H1 (cell line): ENCODE measurements around the gene SLC52A1. TPM values are rescaled to one million over a fixed set of nuclear protein-coding genes. Genes with fewer than 3 reads are reported as not detected.

Source experiments
- CTCF ChIA-PET: fragments of 300-600 bp; sonication (Branson Sonifier 250); formaldehyde crosslinking; loops from one replicate; lab custom pipeline; 2021; ENCODE audit not compliant: partially characterized antibody; lab: Charles Lee
- POLR2A ChIA-PET: fragments of 300-600 bp; sonication (Branson Sonifier 250); formaldehyde crosslinking; loops from one replicate; lab custom pipeline; 2021; ENCODE audit warnings: inconsistent platforms; ENCODE audit not compliant: partially characterized antibody; lab: Charles Lee
- DNase-seq, 2 experiments: peaks; one replicate each; pipeline versions ENCODE4 v3.0.0 to v3.0.0-alpha.2; 2010 to 2022; ENCODE audit warnings: low spot score in 2 of 2, low read depth in 1 of 2, mixed read lengths in 1 of 2
- FAIRE-seq: peaks from 2 replicates; lab custom pipeline; 2011; peaks lifted over from hg19 to GRCh38; lab: Jason Lieb, UNC
- H2AFZ ChIP-seq: 2 replicates; pipeline ENCODE4 v1.8.1; 2012; ENCODE audit warnings: low read length, inconsistent platforms
- H2AK5ac ChIP-seq: 2 replicates; pipeline ENCODE4 v1.6.1; 2013; ENCODE audit warnings: low read depth, low read length
- H2BK120ac ChIP-seq: replicated peaks from 2 replicates; pipeline ENCODE3; 2013; ENCODE audit warnings: low read depth, low read length, inconsistent platforms
- H2BK12ac ChIP-seq: 2 replicates; pipeline ENCODE4 v1.6.1; 2013; ENCODE audit warnings: low read depth, low read length
- H2BK15ac ChIP-seq: 2 replicates; pipeline ENCODE4 v1.6.1; 2013; ENCODE audit warnings: low read length
- H2BK20ac ChIP-seq: 2 replicates; pipeline ENCODE4 v1.6.1; 2013; ENCODE audit warnings: low read length
- H2BK5ac ChIP-seq: 2 replicates; pipeline ENCODE4 v1.6.1; 2013; ENCODE audit warnings: low read depth, low read length
- H3K14ac ChIP-seq: 2 replicates; pipeline ENCODE4 v1.6.1; 2013; ENCODE audit warnings: inconsistent platforms; ENCODE audit not compliant: insufficient read length
- H3K18ac ChIP-seq: 2 replicates; pipeline ENCODE4 v1.6.1; 2013; ENCODE audit warnings: low read length; ENCODE audit errors: extremely low read depth
- H3K23ac ChIP-seq: 2 replicates; pipeline ENCODE4 v1.6.1; 2013; ENCODE audit warnings: inconsistent platforms; ENCODE audit not compliant: insufficient read length
- H3K23me2 ChIP-seq: 2 replicates; pipeline ENCODE4 v1.6.1; 2013; ENCODE audit warnings: low read depth, low read length
- H3K27ac ChIP-seq: 2 replicates; pipeline ENCODE4 v1.6.1; 2011; ENCODE audit warnings: low read depth, low read length, inconsistent platforms
- H3K27me3 ChIP-seq, 4 experiments: replicated peaks in 1 of 4; 1 replicate in 1 of 4; 2 replicates in 3 of 4; pipeline versions ENCODE4 v1.6.1 to v1.8.1; 2011 to 2013; ENCODE audit warnings: low read length in 3 of 4, mild to moderate bottlenecking in 3 of 4, inconsistent platforms in 2 of 4, mixed read lengths in 2 of 4, moderate library complexity in 1 of 4; ENCODE audit not compliant: control insufficient read depth in 3 of 4, insufficient read depth in 3 of 4; ENCODE audit errors: extremely low read depth in 1 of 4
- H3K36me3 ChIP-seq, 4 experiments: 2 replicates each; pipeline versions ENCODE4 v1.6.1 to v1.8.1; 2011 to 2013; ENCODE audit warnings: mild to moderate bottlenecking in 4 of 4, low read length in 3 of 4, moderate library complexity in 2 of 4, control low read depth in 1 of 4, inconsistent platforms in 1 of 4; ENCODE audit not compliant: insufficient read depth in 4 of 4, control insufficient read depth in 2 of 4
- H3K4ac ChIP-seq: replicated peaks from 2 replicates; pipeline ENCODE3; 2013; ENCODE audit warnings: low read length, low read depth, mixed read lengths, inconsistent platforms; ENCODE audit not compliant: insufficient read length
- H3K4me1 ChIP-seq, 4 experiments: replicated peaks in 1 of 4; 1 replicate in 1 of 4; 2 replicates in 3 of 4; pipeline versions ENCODE4 v1.6.1 to v1.8.1; 2011 to 2013; ENCODE audit warnings: low read length in 3 of 4, inconsistent platforms in 2 of 4, mixed read lengths in 1 of 4; ENCODE audit not compliant: insufficient read depth in 4 of 4, control insufficient read depth in 3 of 4
- H3K4me2 ChIP-seq, 2 experiments: 2 replicates each; pipeline versions ENCODE4 v1.6.1 to v1.8.1; 2011 to 2013; ENCODE audit warnings: low read depth in 2 of 2, low read length in 2 of 2, control low read depth in 1 of 2, inconsistent platforms in 1 of 2, mild to moderate bottlenecking in 1 of 2; ENCODE audit not compliant: insufficient read depth in 1 of 2
- H3K4me3 ChIP-seq, 4 experiments: fragments of 200-600, 300-600 bp in 1 of 4; sonication (generic), shearing (Covaris generic), sonication (Bioruptor Twin) in 1 of 4; 2 replicates each; pipeline versions ENCODE4 v1.5.1 to v1.8.1; 2011 to 2016; ENCODE audit warnings: low read length in 4 of 4, low read depth in 3 of 4, control low read depth in 2 of 4, inconsistent platforms in 2 of 4, mild to moderate bottlenecking in 2 of 4, mixed read lengths in 1 of 4, moderate library complexity in 1 of 4; ENCODE audit not compliant: insufficient read depth in 2 of 4; ENCODE audit errors: extremely low read depth in 1 of 4
- H3K56ac ChIP-seq: replicated peaks from 2 replicates; pipeline ENCODE3; 2013; ENCODE audit warnings: low read depth, mild to moderate bottlenecking, mixed read lengths, low read length, inconsistent platforms; ENCODE audit not compliant: insufficient read length
- H3K79me1 ChIP-seq: 2 replicates; pipeline ENCODE4 v1.6.1; 2013; ENCODE audit warnings: low read depth, low read length, control low read depth
- H3K79me2 ChIP-seq, 2 experiments: 2 replicates each; pipeline versions ENCODE4 v1.6.1 to v1.8.1; 2012 to 2013; ENCODE audit warnings: low read length in 2 of 2, mild to moderate bottlenecking in 2 of 2, inconsistent platforms in 1 of 2; ENCODE audit not compliant: insufficient read depth in 2 of 2, control insufficient read depth in 1 of 2
- H3K9ac ChIP-seq, 4 experiments: replicated peaks in 1 of 4; 1 replicate in 1 of 4; 2 replicates in 3 of 4; pipeline versions ENCODE4 v1.6.1 to v1.8.1; 2011 to 2013; ENCODE audit warnings: low read depth in 3 of 4, low read length in 3 of 4, control low read depth in 2 of 4, mild to moderate bottlenecking in 2 of 4, moderate library complexity in 2 of 4, inconsistent platforms in 1 of 4; ENCODE audit errors: extremely low read depth in 1 of 4
- H3K9me3 ChIP-seq, 2 experiments: 2 replicates each; pipeline versions ENCODE4 v1.6.1 to v1.8.1; 2012 to 2013; ENCODE audit warnings: mild to moderate bottlenecking in 2 of 2, moderate library complexity in 2 of 2, control low read depth in 1 of 2, inconsistent platforms in 1 of 2, low read depth in 1 of 2, low read length in 1 of 2, mixed read lengths in 1 of 2; ENCODE audit not compliant: insufficient read depth in 2 of 2
- H4K20me1 ChIP-seq, 2 experiments: replicated peaks in 1 of 2; 2 replicates each; pipeline versions ENCODE3 to v1.8.1; 2011 to 2013; ENCODE audit warnings: inconsistent platforms in 2 of 2, low read length in 2 of 2, mild to moderate bottlenecking in 1 of 2; ENCODE audit not compliant: insufficient read depth in 2 of 2, control insufficient read depth in 1 of 2
- H4K5ac ChIP-seq: 2 replicates; pipeline ENCODE4 v1.6.1; 2013; ENCODE audit warnings: low read length, low read depth, mixed read lengths, inconsistent platforms; ENCODE audit not compliant: insufficient read length
- H4K8ac ChIP-seq: 2 replicates; pipeline ENCODE4 v1.8.0; 2013; ENCODE audit warnings: mild to moderate bottlenecking, moderate library complexity, low read length, inconsistent platforms; ENCODE audit not compliant: insufficient read depth; ENCODE audit errors: extremely low read depth
- H4K91ac ChIP-seq: replicated peaks from 2 replicates; pipeline ENCODE3; 2013; ENCODE audit warnings: low read length, mixed read lengths, inconsistent platforms; ENCODE audit not compliant: insufficient read length
- CHD2 ChIP-seq: IDR thresholded peaks from 2 replicates; pipeline ENCODE4 v1.6.1; 2012; ENCODE audit warnings: low read length, improper control_type of control experiment
- CTBP2 ChIP-seq: IDR thresholded peaks from 2 replicates; pipeline ENCODE4 v1.7.0; 2011; ENCODE audit warnings: borderline replicate concordance, mild to moderate bottlenecking, moderate library complexity, mixed read lengths, low read length; ENCODE audit not compliant: insufficient read depth, insufficient read length
- GTF2F1 ChIP-seq: IDR thresholded peaks from 2 replicates; pipeline ENCODE4 v1.6.1; 2012; ENCODE audit warnings: low read depth, low read length, improper control_type of control experiment, borderline replicate concordance
- HDAC2 ChIP-seq, 2 experiments: fragments of 300-600 bp in 1 of 2; sonication (generic) in 1 of 2; IDR thresholded peaks; 2 replicates each; pipeline ENCODE4 v1.6.1; 2011 to 2012; ENCODE audit warnings: low read depth in 2 of 2, low read length in 2 of 2, mild to moderate bottlenecking in 2 of 2, moderate library complexity in 2 of 2, borderline replicate concordance in 1 of 2, inconsistent platforms in 1 of 2
- NANOG ChIP-seq: IDR thresholded peaks from 2 replicates; pipeline ENCODE4 v1.6.1; 2011; ENCODE audit warnings: low read length, low read depth, mild to moderate bottlenecking, inconsistent platforms; ENCODE audit not compliant: insufficient read depth, poor library complexity, severe bottlenecking
- POLR2A ChIP-seq, 2 experiments: IDR thresholded peaks; 1 replicate in 1 of 2; 2 replicates in 1 of 2; pipeline ENCODE4 v1.6.1; 2011; ENCODE audit warnings: low read depth in 2 of 2, low read length in 2 of 2, mild to moderate bottlenecking in 2 of 2; ENCODE audit errors: control extremely low read depth in 1 of 2
- SAP30 ChIP-seq: fragments of 300-600 bp; sonication (generic); IDR thresholded peaks from 2 replicates; pipeline ENCODE4 v1.7.1; 2012; ENCODE audit warnings: low read length, moderate library complexity, mild to moderate bottlenecking, inconsistent platforms; ENCODE audit not compliant: insufficient read depth, insufficient replicate concordance
- SIRT6 ChIP-seq: IDR thresholded peaks from one replicate; pipeline ENCODE4 v1.7.1; 2012; ENCODE audit warnings: low read length, inconsistent platforms
- SP1 ChIP-seq: IDR thresholded peaks from 2 replicates; pipeline ENCODE4 v1.6.1; 2011; ENCODE audit warnings: low read depth, low read length
- TBP ChIP-seq: IDR thresholded peaks from 2 replicates; pipeline ENCODE4 v1.6.1; 2011; ENCODE audit warnings: low read depth, low read length, improper control_type of control experiment
- TEAD4 ChIP-seq: IDR thresholded peaks from 2 replicates; pipeline ENCODE4 v1.6.1; 2012; ENCODE audit warnings: low read depth, low read length, inconsistent platforms, mixed read lengths
- WGBS, 2 experiments: shearing (Covaris generic) in 1 of 2; methylation state at CpG; one replicate each; pipeline versions ENCODE4 v1.1.6 to v1.1.7; 2013 to 2015; ENCODE audit warnings: low lambda C conversion rate in 2 of 2, mixed read lengths in 2 of 2, inconsistent platforms in 1 of 2, low coverage in 1 of 2, missing lambda C conversion rate in 1 of 2; ENCODE audit not compliant: insufficient replicate concordance in 2 of 2, insufficient coverage in 1 of 2, insufficient read length in 1 of 2; ENCODE audit errors: extremely low coverage in 1 of 2, missing lambda C conversion rate in 1 of 2; 5-methylcytosine and 5-hydroxymethylcytosine counted together
- polyA plus RNA-seq, 7 experiments: library from polyadenylated mRNA; depleted of rRNA in 3 of 7; stranded (reverse) in 5 of 7; unstranded in 2 of 7; fragments of >200 nt in 5 of 7; fragments of 200-250 nt in 2 of 7; gene quantifications; 1 replicate in 5 of 7; 2 replicates in 1 of 7; 4 replicates in 1 of 7; pipeline versions ENCODE4 v1.2.1 to v1.2.3, GENCODE V29; 2011 to 2013; ENCODE audit warnings: missing spikeins in 2 of 7, mixed read lengths in 2 of 7
- total RNA-seq: library from RNA; stranded (reverse); fragmentation: NEBNext Ultra II Directional; extraction: Animal tissue kit (Norgen Biotek cat#: 25700); gene quantifications from 2 replicates; pipeline ENCODE4 v1.2.1, GENCODE V29; 2021

SLC52A1 gene
- total and polyA plus RNA-seq, 2 of the 8 experiments (the other 6 are each of a cell fraction or from before 2014, with no cell fraction given), result 0.61 to 0.67 TPM

DNA sequence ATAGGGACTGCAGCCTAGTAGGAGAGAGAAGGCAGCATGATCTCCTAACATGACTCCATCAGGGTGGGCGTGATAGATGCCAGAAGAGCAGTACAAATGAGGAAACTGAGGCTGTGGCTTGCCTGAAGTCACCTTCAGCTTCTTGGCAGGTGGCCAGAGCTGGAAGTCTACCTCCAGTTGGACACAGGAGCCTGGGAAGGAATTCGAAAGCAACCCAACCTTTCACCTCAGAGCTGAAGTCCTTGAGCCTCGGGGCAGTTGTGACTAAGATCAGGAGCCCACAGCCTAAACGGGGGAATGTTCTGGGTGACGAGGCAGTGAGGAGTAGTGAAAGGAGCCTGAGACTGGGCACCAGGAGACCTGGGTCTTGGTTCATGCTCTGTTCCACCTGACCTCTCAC, 9.4 kb upstream of the SLC52A1 start:
- no peaks in the 10 kb centered on the region for H3K4me1 ChIP-seq
- no peak overlapping the region for H3K4ac ChIP-seq
- no peak overlapping the region for H2BK12ac ChIP-seq
- H3K9ac ChIP-seq, result no peak overlapping the region
- no peak overlapping the region for H3K56ac ChIP-seq
- TF ChIP-seq CHD2 (no peak), POLR2A (IDR thresholded peaks at IDR 0.05; ENCODE audit: control extremely low read depth in 1 of 2, low read depth in 2 of 2, low read length in 2 of 2) (no peak), NANOG (no peak), SAP30 (no peak), TBP (no peak), CTBP2 (no peak), SP1 (no peak), HDAC2 (IDR thresholded peaks at IDR 0.05; ENCODE audit: borderline replicate concordance in 1 of 2, low read depth in 2 of 2, low read length in 2 of 2) (no peak), GTF2F1 (no peak), SIRT6 (no peak), TEAD4 (no peak)
- H3K14ac ChIP-seq, result no peak overlapping the region
- H4K20me1 ChIP-seq, result no peaks in the 10 kb centered on the region
- H2BK120ac ChIP-seq, result no peak overlapping the region
- 83% methylated on average over 5 of the region's 5 CpGs; no CpG with 5 or more reads in 1 of the 2 experiments for WGBS, 2 experiments
- no peak for DNase-seq
- no peaks in the 10 kb centered on the region for H3K79me2 ChIP-seq
- H2BK5ac ChIP-seq, result no peak overlapping the region
- no peak for FAIRE-seq
- no peaks in the 10 kb centered on the region for H3K9me3 ChIP-seq
- no peaks in the 10 kb centered on the region for H3K27me3 ChIP-seq
- H3K23ac ChIP-seq, result no peak overlapping the region
- no peaks in the 10 kb centered on the region for H3K23me2 ChIP-seq
- H3K36me3 ChIP-seq, result no peaks in the 10 kb centered on the region
- H2AFZ ChIP-seq, result no peak overlapping the region
- ChIA-PET POLR2A (no interaction called here), CTCF (interaction anchor here (0.6 to 1.9 kb wide), 5 partner anchors 9 to 128 kb away, joined by 3 to 6 read pairs (median 5); no protein-coding TSS in a partner anchor)
- H4K8ac ChIP-seq, result no peak overlapping the region; the same call in 1 of the 2 replicates
- H3K4me3 ChIP-seq, result no peak overlapping the region
- H3K79me1 ChIP-seq, result no peaks in the 10 kb centered on the region
- H3K4me2 ChIP-seq, result no peak overlapping the region
- no peak overlapping the region for H3K18ac ChIP-seq
- H3K27ac ChIP-seq, result no peak overlapping the region
- no peak overlapping the region for H2BK15ac ChIP-seq
- no peak overlapping the region for H4K91ac ChIP-seq
- no peak overlapping the region for H4K5ac ChIP-seq
- H2BK20ac ChIP-seq, result no peak overlapping the region
- no peak overlapping the region for H2AK5ac ChIP-seq
